B cell (primary cell): ENCODE results near the gene PTPN5. TPM values are rescaled to one million over a fixed set of nuclear protein-coding genes. Genes with fewer than 3 reads are reported as not detected.

Experiments
- ATAC-seq: fragments of 200-7000 bp; cut with Tn5 transposase; one replicate; pipeline ENCODE4 v1.10.0; 2021; ENCODE audit warnings: low read depth, mild to moderate bottlenecking, moderate number of reproducible peaks, moderate library complexity
- CTCF ChIA-PET: fragments of 350-600 bp; sonication (Branson Sonifier 250); formaldehyde crosslinking; loops from one replicate; lab custom pipeline; 2021; ENCODE audit warnings: antibody characterized with exemption, inconsistent platforms; lab: Charles Lee
- POLR2A ChIA-PET: fragments of 350-600 bp; sonication (Branson Sonifier 250); formaldehyde crosslinking; loops from one replicate; lab custom pipeline; 2021; ENCODE audit warnings: antibody characterized with exemption; lab: Charles Lee
- DNase-seq: peaks from one replicate; pipeline ENCODE4 v3.0.0; 2013
- H2AFZ ChIP-seq: 2 replicates; pipeline ENCODE4 v1.6.1; 2012; ENCODE audit warnings: mild to moderate bottlenecking, low read depth, low read length; ENCODE audit not compliant: insufficient read depth, poor library complexity, severe bottlenecking
- H3K27ac ChIP-seq, 2 donors: 1 replicate in 1 of 2; 2 replicates in 1 of 2; pipeline ENCODE4 v1.5.1; 2012 to 2013; ENCODE audit warnings: low read length in 2 of 2, mild to moderate bottlenecking in 2 of 2, moderate library complexity in 1 of 2
- H3K27me3 ChIP-seq, 4 experiments: fragments of 200-600 bp in 1 of 4; sonication (generic) in 1 of 4; replicated peaks in 1 of 4; 1 replicate in 2 of 4; 2 replicates in 2 of 4; pipeline versions ENCODE4 v1.6.1 to v1.7.0; 2013 to 2016; ENCODE audit warnings: low read length in 3 of 4, mild to moderate bottlenecking in 2 of 4, mixed read lengths in 1 of 4, moderate library complexity in 1 of 4; ENCODE audit not compliant: insufficient read depth in 4 of 4, control insufficient read depth in 3 of 4; ENCODE audit errors: control extremely low read depth in 1 of 4
- H3K36me3 ChIP-seq, 2 experiments: replicated peaks in 1 of 2; 1 replicate in 1 of 2; 2 replicates in 1 of 2; pipeline versions ENCODE4 v1.6.1 to v1.7.1; 2013; ENCODE audit warnings: low read length in 1 of 2; ENCODE audit not compliant: insufficient read depth in 2 of 2, control insufficient read depth in 1 of 2; ENCODE audit errors: control extremely low read depth in 1 of 2, extremely low read depth in 1 of 2
- H3K4me1 ChIP-seq, 2 donors: fragments of 200-600 bp in 1 of 2; sonication (generic) in 1 of 2; 1 replicate in 1 of 2; 2 replicates in 1 of 2; pipeline versions ENCODE4 v1.5.1 to v1.6.1; 2013 to 2017; ENCODE audit warnings: low read length in 2 of 2; ENCODE audit not compliant: control insufficient read depth in 2 of 2, insufficient read depth in 2 of 2
- H3K4me2 ChIP-seq: replicated peaks from 2 replicates; pipeline ENCODE3; 2012; ENCODE audit warnings: mild to moderate bottlenecking, low read depth, low read length; ENCODE audit not compliant: poor library complexity, severe bottlenecking
- H3K4me3 ChIP-seq, 5 experiments: fragments of 200-600 bp in 1 of 5; sonication (generic) in 1 of 5; 1 replicate in 3 of 5; 2 replicates in 2 of 5; pipeline versions ENCODE4 v1.5.1 to v1.7.0; 2011 to 2016; ENCODE audit warnings: low read length in 4 of 5, mild to moderate bottlenecking in 4 of 5, low read depth in 2 of 5, control low read depth in 1 of 5, moderate library complexity in 1 of 5; ENCODE audit not compliant: insufficient read depth in 1 of 5; ENCODE audit errors: control extremely low read depth in 1 of 5, extremely low read depth in 1 of 5
- H3K79me2 ChIP-seq: fragments of 200-600 bp; sonication (generic); one replicate; pipeline ENCODE4 v1.6.0; 2016; ENCODE audit warnings: low read length; ENCODE audit not compliant: control insufficient read depth, insufficient read depth
- H3K9ac ChIP-seq: fragments of 200-600 bp; sonication (generic); 2 replicates; pipeline ENCODE4 v1.6.1; 2017; ENCODE audit warnings: mild to moderate bottlenecking, low read length, moderate library complexity
- H3K9me3 ChIP-seq, 3 donors: one replicate each; pipeline versions ENCODE4 v1.6.1 to v1.7.1; 2013; ENCODE audit warnings: low read length in 2 of 3; ENCODE audit not compliant: control insufficient read depth in 2 of 3, insufficient read depth in 1 of 3; ENCODE audit errors: control extremely low read depth in 1 of 3
- H4K20me1 ChIP-seq: 2 replicates; pipeline ENCODE4 v1.6.0; 2012; ENCODE audit warnings: mild to moderate bottlenecking, low read length; ENCODE audit not compliant: insufficient read depth, control insufficient read depth, poor library complexity, severe bottlenecking
- H3K27ac Mint-ChIP-seq: one replicate; pipeline ENCODE4 v1.8.0; 2021; ENCODE audit warnings: mixed read lengths
- H3K27me3 Mint-ChIP-seq: one replicate; pipeline ENCODE4 v1.8.0; 2021; ENCODE audit warnings: mixed read lengths
- H3K4me1 Mint-ChIP-seq: one replicate; pipeline ENCODE4 v1.8.0; 2021; ENCODE audit warnings: mixed read lengths
- H3K4me3 Mint-ChIP-seq: one replicate; pipeline ENCODE4 v1.8.0; 2021; ENCODE audit warnings: mixed read lengths
- H3K9me3 Mint-ChIP-seq: one replicate; pipeline ENCODE4 v1.8.0; 2022; ENCODE audit warnings: mixed read lengths; ENCODE audit not compliant: insufficient read depth
- CTCF ChIP-seq: fragments of 200-600 bp; IDR thresholded peaks from one replicate; pipeline ENCODE4 v1.8.0; 2022; ENCODE audit warnings: antibody characterized with exemption, mild to moderate bottlenecking
- EZH2 ChIP-seq: IDR thresholded peaks from 2 replicates; pipeline ENCODE4 v1.6.1; 2012; ENCODE audit warnings: borderline replicate concordance, low read depth, mild to moderate bottlenecking, moderate library complexity, low read length; ENCODE audit not compliant: insufficient read depth, poor library complexity, severe bottlenecking
- WGBS: methylation state at CpG from one replicate; pipeline ENCODE4 v1.1.5; 2013; ENCODE audit warnings: missing lambda C conversion rate; ENCODE audit not compliant: insufficient coverage; 5-methylcytosine and 5-hydroxymethylcytosine counted together
- intact Hi-C: fragments of 100-400 bp; cut with micrococcal nuclease; formaldehyde crosslinking; loops from one replicate; pipeline ENCODE4 v1.10.0; 2022
- polyA plus RNA-seq: library from polyadenylated mRNA; depleted of rRNA; stranded (reverse); fragments of >200 nt; gene quantifications from 2 replicates; pipeline ENCODE4 v1.2.3, GENCODE V29; 2012
- total RNA-seq, 2 donors: library from RNA; stranded (reverse); fragments of 120-200 nt in 1 of 2; gene quantifications; 1 replicate in 1 of 2; 2 replicates in 1 of 2; pipeline versions ENCODE4 v1.2.3 to v1.2.4, GENCODE V29; 2013 to 2022

Gene PTPN5
- total and polyA plus RNA-seq, 2 donors (not counting 1 experiment from before 2014, with no cell fraction given): not detected

- TF ChIP-seq CTCF (no peak), EZH2 (no peak)
- intact Hi-C loops: no loop called here
- no peaks in the 10 kb centered on the region for H3K79me2 ChIP-seq
- no peaks in the 10 kb centered on the region for H3K36me3 ChIP-seq
- no peaks in the 10 kb centered on the region for H3K9me3 ChIP-seq
- DNase-seq (no peak), ATAC-seq (no peak)
- H3K4me2 ChIP-seq: no peak overlapping the region
- no peaks in the 10 kb centered on the region for H3K4me1 ChIP-seq
- Mint-ChIP-seq H3K4me1 (no peaks in the 10 kb centered on the region), H3K9me3 (no peaks in the 10 kb centered on the region), H3K27ac (no peak overlapping the region), H3K4me3 (no peak overlapping the region), H3K27me3 (peaks cover 32% of the 10 kb centered on the region)
- no peak overlapping the region for H3K4me3 ChIP-seq
- no peak overlapping the region for H2AFZ ChIP-seq
- no peak overlapping the region for H3K27ac ChIP-seq
- H3K27me3 ChIP-seq: peaks cover 0 to 16% (median 3%) of the 10 kb centered on the region in 4 experiments
- 68% methylated on average over 3 of the region's 3 CpGs for WGBS
- no peaks in the 10 kb centered on the region for H4K20me1 ChIP-seq
- ChIA-PET CTCF (interaction anchor here (1.2 kb wide), 1 partner anchor 14 kb away, joined by 3 read pairs; no protein-coding TSS in a partner anchor), POLR2A (no interaction called here)
- no peak overlapping the region for H3K9ac ChIP-seq
These were observed 39.1 kb downstream of the PTPN5 start for GRCh38 chr11:18752502-18752901.

- H3K9me3 Mint-ChIP-seq: no peaks in the 10 kb centered on the region
- no peaks in the 10 kb centered on the region for H3K4me1 ChIP-seq
- H3K4me3 ChIP-seq: no peak overlapping the region
- no peaks in the 10 kb centered on the region for H3K79me2 ChIP-seq
- no peak overlapping the region for H3K4me3 Mint-ChIP-seq
- no peak overlapping the region for H3K9ac ChIP-seq
- H2AFZ ChIP-seq: no peak overlapping the region
- no CpG with 5 or more reads among the region's 3 CpGs for WGBS
- H3K27me3 Mint-ChIP-seq: peaks cover 35% of the 10 kb centered on the region
- H3K9me3 ChIP-seq: no peaks in the 10 kb centered on the region
- intact Hi-C loops: no loop called here
- H3K4me1 Mint-ChIP-seq: no peaks in the 10 kb centered on the region
- H3K27ac Mint-ChIP-seq: no peak overlapping the region
- H3K27ac ChIP-seq: no peak overlapping the region
- CTCF ChIA-PET: interaction anchor here (1.3 kb wide), 1 partner anchor 28 kb away, joined by 3 read pairs; no protein-coding TSS in a partner anchor
- no peaks in the 10 kb centered on the region for H3K36me3 ChIP-seq
- no peak overlapping the region for H3K4me2 ChIP-seq
- H3K27me3 ChIP-seq: peaks cover 0 to 16% (median 3%) of the 10 kb centered on the region in 4 experiments
- no peak for TF ChIP-seq EZH2
- no peak for TF ChIP-seq CTCF
- DNase-seq (no peak), ATAC-seq (no peak)
- POLR2A ChIA-PET: no interaction called here
- H4K20me1 ChIP-seq: no peaks in the 10 kb centered on the region
These were observed 40.7 kb downstream of the PTPN5 start for GRCh38 chr11:18750944-18751343.
